ENCODE measurements around the gene C11orf98.

DNA sequence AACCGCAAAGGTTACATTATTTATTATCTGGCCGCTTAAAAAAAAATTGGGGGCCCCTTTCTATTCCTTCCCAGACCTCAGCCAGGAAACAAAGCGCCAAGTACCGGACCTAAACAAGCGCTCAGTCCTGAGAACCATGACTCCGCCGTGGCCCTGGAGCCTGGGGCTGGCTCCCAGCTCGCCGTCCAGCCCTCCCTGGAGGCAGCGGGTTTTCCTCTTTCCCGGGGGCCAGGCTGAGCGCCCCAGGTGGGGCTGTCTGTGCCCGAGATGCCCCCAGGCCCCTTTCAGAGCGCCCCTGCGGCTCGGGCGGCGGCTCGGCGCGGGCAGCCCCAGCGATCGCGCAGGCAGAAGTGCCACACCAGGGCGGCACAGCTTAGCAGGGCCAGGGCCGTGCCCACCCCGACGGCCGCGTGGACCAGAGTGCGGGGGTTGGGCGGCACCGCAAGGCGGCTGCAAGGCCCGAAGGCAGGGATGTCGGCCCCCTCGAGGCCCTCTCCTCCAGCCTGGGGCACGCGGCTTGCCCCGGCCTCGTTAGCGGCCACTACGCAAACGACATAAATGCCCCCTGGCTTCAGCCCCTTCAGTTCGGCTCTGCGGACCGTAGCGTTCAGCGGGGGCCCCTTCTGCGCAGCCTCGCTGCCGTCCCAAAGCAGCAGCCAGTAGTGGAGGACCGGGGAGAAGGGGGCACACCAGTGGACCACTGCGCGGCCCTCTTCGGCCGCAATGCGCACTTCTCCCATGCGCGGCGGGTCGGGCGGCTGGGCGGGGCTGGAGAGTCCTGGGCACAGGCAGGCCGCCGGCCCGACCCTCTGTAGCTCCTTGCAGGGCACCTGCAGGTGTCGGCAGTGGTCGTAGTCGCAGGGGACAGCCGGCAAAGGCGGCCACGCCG is 22.7 kb upstream of the C11orf98 start:
- TF ChIP-seq, protein P1, sequence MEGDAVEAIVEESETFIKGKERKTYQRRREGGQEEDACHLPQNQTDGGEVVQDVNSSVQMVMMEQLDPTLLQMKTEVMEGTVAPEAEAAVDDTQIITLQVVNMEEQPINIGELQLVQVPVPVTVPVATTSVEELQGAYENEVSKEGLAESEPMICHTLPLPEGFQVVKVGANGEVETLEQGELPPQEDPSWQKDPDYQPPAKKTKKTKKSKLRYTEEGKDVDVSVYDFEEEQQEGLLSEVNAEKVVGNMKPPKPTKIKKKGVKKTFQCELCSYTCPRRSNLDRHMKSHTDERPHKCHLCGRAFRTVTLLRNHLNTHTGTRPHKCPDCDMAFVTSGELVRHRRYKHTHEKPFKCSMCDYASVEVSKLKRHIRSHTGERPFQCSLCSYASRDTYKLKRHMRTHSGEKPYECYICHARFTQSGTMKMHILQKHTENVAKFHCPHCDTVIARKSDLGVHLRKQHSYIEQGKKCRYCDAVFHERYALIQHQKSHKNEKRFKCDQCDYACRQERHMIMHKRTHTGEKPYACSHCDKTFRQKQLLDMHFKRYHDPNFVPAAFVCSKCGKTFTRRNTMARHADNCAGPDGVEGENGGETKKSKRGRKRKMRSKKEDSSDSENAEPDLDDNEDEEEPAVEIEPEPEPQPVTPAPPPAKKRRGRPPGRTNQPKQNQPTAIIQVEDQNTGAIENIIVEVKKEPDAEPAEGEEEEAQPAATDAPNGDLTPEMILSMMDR (conservative IDR thresholded peaks at IDR 0.05; ENCODE audit: low read depth, low read length), result no peak
- no peak for TF ChIP-seq EZH2 (IDR thresholded peaks at IDR 0.05; ENCODE audit: borderline replicate concordance, low read depth, low read length, poor library complexity, severe bottlenecking)
